GM19467 (cell line): ENCODE results near the gene PRKAG1.

Experiments
- ATAC-seq: cut with Tn5 transposase; IDR thresholded peaks from one replicate; pipeline ENCODE4 v1.9.1; 2021; ENCODE audit warnings: mild to moderate bottlenecking, moderate library complexity; ENCODE audit not compliant: unreplicated experiment

Gene PRKAG1

GRCh38 chr12:49050507-49051372 lies 32.2 kb upstream of the PRKAG1 start:
- no peak for ATAC-seq

GRCh38 chr12:49049566-49050224 lies 31.1 kb upstream of the PRKAG1 start:
- no peak for ATAC-seq

GRCh38 chr12:49048953-49049352 lies 30.4 kb upstream of the PRKAG1 start:
- no peak for ATAC-seq

- ATAC-seq, result no peak
These were observed 27.7 kb upstream of the PRKAG1 start for GRCh38 chr12:49046129-49046895.

- ATAC-seq, result no peak
These were observed 26.1 kb upstream of the PRKAG1 start for GRCh38 chr12:49044660-49045059.

- ATAC-seq, result no peak
These were observed 25.3 kb upstream of the PRKAG1 start for GRCh38 chr12:49043856-49044258.

GRCh38 chr12:49043241-49043640 lies 24.7 kb upstream of the PRKAG1 start:
- no peak for ATAC-seq

GRCh38 chr12:49041881-49042484 lies 23.4 kb upstream of the PRKAG1 start:
- ATAC-seq, result no peak

- no peak for ATAC-seq
These were observed 22.7 kb upstream of the PRKAG1 start for GRCh38 chr12:49041036-49041880.

- no peak for ATAC-seq
These were observed 21.8 kb upstream of the PRKAG1 start for GRCh38 chr12:49040364-49040855.

- no peak for ATAC-seq
These were observed 21.1 kb upstream of the PRKAG1 start for GRCh38 chr12:49039421-49040363.

- no peak for ATAC-seq
These were observed 19.8 kb upstream of the PRKAG1 start for GRCh38 chr12:49038291-49038955.

GRCh38 chr12:49037947-49038237 lies 19.3 kb upstream of the PRKAG1 start:
- ATAC-seq, result no peak

- ATAC-seq, result no peak
These were observed 18.8 kb upstream of the PRKAG1 start for GRCh38 chr12:49037111-49037946.

GRCh38 chr12:49036029-49036428 lies 17.5 kb upstream of the PRKAG1 start:
- no peak for ATAC-seq

GRCh38 chr12:49034286-49034622 lies 15.7 kb upstream of the PRKAG1 start:
- ATAC-seq, result no peak

GRCh38 chr12:49033611-49034285 lies 15.2 kb upstream of the PRKAG1 start:
- no peak for ATAC-seq
